Stimulated activated CD8-positive, alpha-beta memory T cell treated with anti-CD3 and anti-CD28 coated beads, Interleukin-15, amount 100 ng/mL, for 4 hours (primary cell): ENCODE results near the gene ABLIM1.

Experiments
- DNase-seq, 2 donors: peaks; one replicate each; pipeline ENCODE4 v3.0.0-alpha.2; 2020; ENCODE audit warnings: low read depth in 2 of 2

Gene ABLIM1

DNA sequence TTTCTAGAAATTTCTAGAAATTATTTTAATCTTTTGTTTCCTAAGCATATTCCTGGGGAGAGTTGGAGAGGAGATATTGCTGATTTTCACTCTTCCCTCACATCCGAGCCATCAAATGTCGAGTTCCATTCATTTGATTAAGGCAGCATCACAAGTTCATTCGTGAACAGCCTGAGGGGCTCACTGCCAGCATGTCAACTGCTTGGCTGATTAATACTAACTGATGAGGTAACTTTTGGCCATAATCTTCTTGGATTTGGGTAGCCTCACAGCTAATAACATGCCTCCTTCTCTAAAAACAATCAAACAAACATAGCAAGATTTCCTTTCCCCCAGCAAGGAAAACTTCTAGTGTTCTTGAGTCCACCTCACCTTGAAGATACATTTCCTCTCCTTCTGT lies 166.7 kb downstream of the ABLIM1 start:
- DNase-seq: no peak

- no peak for DNase-seq
Observed at GRCh38 chr10:114489521-114490310, 168.4 kb downstream of the ABLIM1 start.

- no peak for DNase-seq
Observed at GRCh38 chr10:114487815-114488536, 170.1 kb downstream of the ABLIM1 start.

- no peak for DNase-seq
Observed at GRCh38 chr10:114486938-114487814, 170.9 kb downstream of the ABLIM1 start.

- no peak for DNase-seq
Observed at GRCh38 chr10:114485696-114486400, 172.2 kb downstream of the ABLIM1 start.

DNA sequence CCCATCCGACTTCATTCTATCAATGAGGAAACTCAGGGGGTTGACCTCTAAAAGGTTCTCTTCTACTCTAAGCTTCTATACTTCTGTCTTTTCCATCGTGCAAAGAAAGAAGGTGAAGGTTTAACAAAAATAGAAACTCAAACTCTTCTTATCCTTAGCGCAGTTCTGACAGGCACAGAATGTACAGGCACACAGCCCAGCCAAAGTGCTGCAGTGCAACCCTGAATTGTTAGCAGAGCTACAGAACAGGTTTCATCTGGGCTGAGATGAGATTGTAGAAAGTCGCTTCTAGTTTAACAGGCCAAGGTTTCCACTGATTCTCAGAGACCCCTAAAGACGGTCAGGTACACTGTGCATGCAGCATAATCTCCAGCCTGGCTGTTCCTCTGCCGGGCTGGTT lies 174.5 kb downstream of the ABLIM1 start:
- DNase-seq: no peak

- no peak for DNase-seq
Observed at GRCh38 chr10:114482480-114483304, 175.4 kb downstream of the ABLIM1 start.

GRCh38 chr10:114481055-114481454 lies 177.0 kb downstream of the ABLIM1 start:
- DNase-seq: no peak

GRCh38 chr10:114479836-114480235 lies 178.2 kb downstream of the ABLIM1 start:
- no peak for DNase-seq

DNA sequence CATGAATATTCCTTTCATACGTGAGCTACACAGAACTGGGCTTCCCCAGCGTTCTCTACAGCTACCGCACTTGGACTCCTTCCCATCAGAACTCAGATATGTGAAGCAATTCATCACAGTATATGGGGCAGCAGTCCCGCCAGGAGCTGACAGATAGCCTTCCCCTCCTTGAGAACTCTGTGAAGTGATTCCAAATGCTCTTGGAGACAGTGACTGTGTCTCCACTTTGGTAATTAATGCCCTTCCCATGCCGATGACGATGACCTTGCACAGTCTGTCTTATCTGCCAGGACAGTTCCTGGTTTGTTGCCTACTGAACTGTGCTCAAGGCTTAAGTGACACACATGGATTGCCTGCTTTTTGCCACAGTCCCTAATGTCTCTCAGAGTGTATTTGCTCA lies 178.8 kb downstream of the ABLIM1 start:
- DNase-seq: no peak

- no peak for DNase-seq
Observed at GRCh38 chr10:114478281-114478680, 179.8 kb downstream of the ABLIM1 start.

- DNase-seq: no peak
Observed at GRCh38 chr10:114477285-114477684, 180.8 kb downstream of the ABLIM1 start.

GRCh38 chr10:114474989-114475388 lies 183.1 kb downstream of the ABLIM1 start:
- no peak for DNase-seq

- DNase-seq: no peak
Observed at GRCh38 chr10:114473776-114474175, 184.3 kb downstream of the ABLIM1 start.

- DNase-seq: no peak
Observed at GRCh38 chr10:114472877-114473253, 185.2 kb downstream of the ABLIM1 start.

GRCh38 chr10:114471906-114472876 lies 185.9 kb downstream of the ABLIM1 start:
- DNase-seq: no peak

GRCh38 chr10:114470956-114471905 lies 186.8 kb downstream of the ABLIM1 start:
- peak; percentile 16 to 26 for DNase-seq

DNA sequence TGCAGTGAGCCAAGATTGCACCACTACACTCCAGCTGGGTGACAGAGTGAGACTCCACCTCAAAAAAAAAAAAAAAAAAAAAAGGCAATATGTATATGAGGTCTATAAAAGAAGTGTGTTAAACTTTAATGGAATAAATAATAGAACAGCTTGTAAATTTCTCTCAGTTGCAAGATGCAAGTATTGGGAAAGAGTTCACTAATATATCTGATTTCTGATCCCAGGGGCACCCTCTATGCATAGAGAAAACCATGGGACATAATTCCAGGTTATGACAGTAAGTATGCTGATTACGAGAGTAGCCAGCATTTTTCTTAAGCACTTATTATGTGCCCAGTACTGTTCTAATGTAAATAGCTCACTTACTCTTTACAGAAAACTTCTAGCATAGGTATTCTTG lies 187.7 kb downstream of the ABLIM1 start:
- DNase-seq: no peak
